ENCODE measurements around the gene PPTC7. TPM values are rescaled to one million over a fixed set of nuclear protein-coding genes. Genes with fewer than 3 reads are reported as not detected.
A peak's percentile ranks its signal among the peaks of the same experiment; 100 is the strongest.

Gene PPTC7
- total RNA-seq, 1 donor from 2014 or later: 13.7 TPM

- Mint-ChIP-seq H3K27ac (ENCODE audit: unreplicated experiment) (peak overlapping the region; percentile 87), H3K4me1 (ENCODE audit: unreplicated experiment) (peaks cover 28% of the 10 kb centered on the region), H3K4me3 (ENCODE audit: unreplicated experiment) (no peak overlapping the region), H3K27me3 (ENCODE audit: unreplicated experiment) (no peaks in the 10 kb centered on the region), H3K36me3 (ENCODE audit: low read depth, unreplicated experiment) (peaks cover 9% of the 10 kb centered on the region), H3K9me3 (ENCODE audit: unreplicated experiment) (no peaks in the 10 kb centered on the region)
- TF ChIP-seq, protein P1, sequence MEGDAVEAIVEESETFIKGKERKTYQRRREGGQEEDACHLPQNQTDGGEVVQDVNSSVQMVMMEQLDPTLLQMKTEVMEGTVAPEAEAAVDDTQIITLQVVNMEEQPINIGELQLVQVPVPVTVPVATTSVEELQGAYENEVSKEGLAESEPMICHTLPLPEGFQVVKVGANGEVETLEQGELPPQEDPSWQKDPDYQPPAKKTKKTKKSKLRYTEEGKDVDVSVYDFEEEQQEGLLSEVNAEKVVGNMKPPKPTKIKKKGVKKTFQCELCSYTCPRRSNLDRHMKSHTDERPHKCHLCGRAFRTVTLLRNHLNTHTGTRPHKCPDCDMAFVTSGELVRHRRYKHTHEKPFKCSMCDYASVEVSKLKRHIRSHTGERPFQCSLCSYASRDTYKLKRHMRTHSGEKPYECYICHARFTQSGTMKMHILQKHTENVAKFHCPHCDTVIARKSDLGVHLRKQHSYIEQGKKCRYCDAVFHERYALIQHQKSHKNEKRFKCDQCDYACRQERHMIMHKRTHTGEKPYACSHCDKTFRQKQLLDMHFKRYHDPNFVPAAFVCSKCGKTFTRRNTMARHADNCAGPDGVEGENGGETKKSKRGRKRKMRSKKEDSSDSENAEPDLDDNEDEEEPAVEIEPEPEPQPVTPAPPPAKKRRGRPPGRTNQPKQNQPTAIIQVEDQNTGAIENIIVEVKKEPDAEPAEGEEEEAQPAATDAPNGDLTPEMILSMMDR (IDR thresholded peaks at IDR 0.05; ENCODE audit: unreplicated experiment): no peak
- DNase-seq (ENCODE audit: low spot score): peak; percentile 18
Observed at GRCh38 chr12:110585231-110585799, 2.2 kb upstream of the PPTC7 start.

DNA sequence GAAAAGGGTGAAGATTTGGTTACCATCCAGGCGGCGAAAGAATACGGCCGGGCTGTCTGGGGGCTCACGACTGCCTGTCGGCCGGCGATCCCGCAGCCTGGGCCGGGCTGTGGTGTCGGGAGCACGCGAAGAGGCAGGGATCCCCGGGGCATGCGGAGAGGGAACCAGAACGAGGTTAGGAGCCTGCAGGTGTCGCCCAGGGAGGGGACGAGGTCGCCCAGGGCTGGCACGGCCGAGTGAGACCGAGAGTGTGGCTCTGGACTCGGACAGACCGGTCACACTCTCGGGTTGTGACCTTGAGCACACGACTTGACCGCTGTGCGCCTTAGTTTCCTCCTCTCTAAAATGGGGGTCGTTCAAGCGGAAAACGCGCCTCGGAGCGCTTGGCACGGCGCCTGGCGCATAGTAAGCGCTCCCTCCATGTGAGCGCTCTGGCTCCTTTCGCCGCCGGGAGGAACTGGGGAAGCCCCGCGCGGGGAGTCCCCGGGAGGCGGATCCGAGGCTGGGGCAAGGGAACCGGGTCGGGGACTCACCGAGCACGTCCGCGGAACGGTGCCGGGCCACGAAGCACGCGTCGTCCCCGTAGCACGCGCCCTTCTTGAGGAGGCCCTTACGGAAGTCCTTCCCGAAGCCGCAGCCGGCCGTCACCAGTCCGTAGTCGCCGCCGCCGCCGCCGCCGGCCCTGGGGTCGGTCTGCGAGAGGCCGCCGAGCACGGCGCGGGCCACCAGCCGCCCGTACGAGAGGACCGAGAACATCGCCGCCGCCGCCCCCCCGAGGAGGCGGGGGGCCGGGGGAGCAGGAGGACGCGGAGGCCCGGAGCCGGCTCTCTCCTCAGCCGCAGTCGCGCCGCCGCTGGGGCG is 612 bp downstream of the PPTC7 start:
- H3K4me3 Mint-ChIP-seq (ENCODE audit: unreplicated experiment): peak overlapping the region; percentile 93
- peaks cover 9% of the 10 kb centered on the region for H3K36me3 Mint-ChIP-seq (ENCODE audit: low read depth, unreplicated experiment)
- DNase-seq (ENCODE audit: low spot score): peak; percentile 55
- H3K27ac Mint-ChIP-seq (ENCODE audit: unreplicated experiment): peak overlapping the region; percentile 51
- peaks cover 28% of the 10 kb centered on the region for H3K4me1 Mint-ChIP-seq (ENCODE audit: unreplicated experiment)
- no peaks in the 10 kb centered on the region for H3K27me3 Mint-ChIP-seq (ENCODE audit: unreplicated experiment)
- TF ChIP-seq, protein P1 (IDR thresholded peaks at IDR 0.05; ENCODE audit: unreplicated experiment): no peak
- H3K9me3 Mint-ChIP-seq (ENCODE audit: unreplicated experiment): no peaks in the 10 kb centered on the region

GRCh38 chr12:110581931-110582275 is 1.2 kb downstream of the PPTC7 start:
- TF ChIP-seq, protein P1 (IDR thresholded peaks at IDR 0.05; ENCODE audit: unreplicated experiment): no peak
- peaks cover 28% of the 10 kb centered on the region for H3K4me1 Mint-ChIP-seq (ENCODE audit: unreplicated experiment)
- peaks cover 9% of the 10 kb centered on the region for H3K36me3 Mint-ChIP-seq (ENCODE audit: low read depth, unreplicated experiment)
- no peak for DNase-seq (ENCODE audit: low spot score)
- H3K27ac Mint-ChIP-seq (ENCODE audit: unreplicated experiment): peak overlapping the region; percentile 51
- H3K4me3 Mint-ChIP-seq (ENCODE audit: unreplicated experiment): peak overlapping the region; percentile 93
- H3K9me3 Mint-ChIP-seq (ENCODE audit: unreplicated experiment): no peaks in the 10 kb centered on the region
- no peaks in the 10 kb centered on the region for H3K27me3 Mint-ChIP-seq (ENCODE audit: unreplicated experiment)

- H3K4me3 Mint-ChIP-seq (ENCODE audit: unreplicated experiment): no peak overlapping the region
- H3K4me1 Mint-ChIP-seq (ENCODE audit: unreplicated experiment): peaks cover 16% of the 10 kb centered on the region
- no peaks in the 10 kb centered on the region for H3K9me3 Mint-ChIP-seq (ENCODE audit: unreplicated experiment)
- no peaks in the 10 kb centered on the region for H3K27me3 Mint-ChIP-seq (ENCODE audit: unreplicated experiment)
- no peak for DNase-seq (ENCODE audit: low spot score)
- TF ChIP-seq, protein P1 (IDR thresholded peaks at IDR 0.05; ENCODE audit: unreplicated experiment): no peak
- H3K27ac Mint-ChIP-seq (ENCODE audit: unreplicated experiment): no peak overlapping the region
- peaks cover 9% of the 10 kb centered on the region for H3K36me3 Mint-ChIP-seq (ENCODE audit: low read depth, unreplicated experiment)
Observed at GRCh38 chr12:110579535-110580253, 3.4 kb downstream of the PPTC7 start.

Measured in endothelial cell (in vitro differentiated cells).